ENCODE measurements around the gene SYT2. TPM values are rescaled to one million over a fixed set of nuclear protein-coding genes. Genes with fewer than 3 reads are reported as not detected.
"Not testable (repeated sequence)": the region's sequence is repeated elsewhere in the genome, so short reads cannot be mapped to it uniquely, and the experiment has no call there.

SYT2 gene
- total and polyA plus RNA-seq, 11 donors, result 0.03 to 0.09 (median 0.06) TPM; not detected in 6

DNA sequence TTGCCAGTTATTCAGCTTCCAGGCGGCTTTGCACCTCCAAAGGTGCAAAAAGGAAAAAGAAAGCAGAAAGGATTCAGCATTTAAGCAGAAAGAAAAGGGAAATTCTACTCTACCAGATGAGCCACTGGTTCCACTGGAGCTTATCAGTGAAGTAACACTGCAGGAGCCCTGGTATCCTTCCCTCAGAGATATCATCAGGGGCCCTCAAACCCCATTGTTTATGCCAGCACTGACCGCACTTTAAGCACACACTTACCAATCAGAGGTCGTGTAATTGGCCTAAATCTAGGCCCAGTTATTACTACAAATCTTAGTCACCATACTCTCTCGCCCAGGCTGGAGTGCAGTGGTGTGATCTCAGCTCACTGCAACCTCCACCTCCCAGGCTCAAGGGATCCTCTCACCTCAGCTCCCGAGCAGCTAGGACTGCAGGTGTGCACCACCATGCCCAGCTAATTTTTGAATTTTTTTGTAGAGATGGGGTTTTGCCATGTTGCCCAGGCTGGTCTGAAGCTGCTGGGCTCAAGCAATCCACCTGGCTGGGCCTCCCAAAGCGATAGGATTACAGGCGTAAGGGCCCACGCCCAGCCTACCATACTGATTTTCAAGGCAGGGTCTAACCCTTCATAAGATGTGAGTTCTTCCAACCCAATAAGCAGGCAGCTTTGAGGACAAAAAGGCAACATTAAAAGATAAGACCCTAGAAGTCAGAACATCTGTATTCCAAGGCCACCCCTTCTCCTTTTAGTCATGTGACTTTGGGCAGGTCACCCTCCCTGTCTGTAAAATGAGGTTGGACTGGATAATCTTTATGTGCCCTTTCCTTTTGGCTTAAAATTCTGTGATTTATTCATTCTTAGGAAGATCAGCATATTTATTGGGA is 125.3 kb downstream of the SYT2 start:
- Histone ChIP-seq H3K36me3 (peaks cover 0 to 48% (median 39%) of the 10 kb centered on the region in 9 donors), H3K4me3 (no peak overlapping the region), H3K4me1 (peaks cover 16 to 71% (median 57%) of the 10 kb centered on the region in 12 donors), H3K27ac (peak overlapping the region in 4 of 12 donors; percentile 18 to 94 (median 88)), H3K9me3 (no peaks in the 10 kb centered on the region), H3K27me3 (peaks cover 0 to 31% (median 0%) of the 10 kb centered on the region in 9 donors)
- WGBS, 4 donors, result 81 to 87% (median 82%) methylated on average over 8 of the region's 8 CpGs
- intact Hi-C loops (cut with DNase I), result loop anchor here in 1 of 10 donors (5.0 kb wide), 1 partner anchor 42 kb away; no protein-coding TSS in a partner anchor
- DNase-seq, result no peak
- no peak for ATAC-seq
- no peak for TF ChIP-seq POLR2A (IDR thresholded peaks at IDR 0.05)
- TF ChIP-seq, protein P1, sequence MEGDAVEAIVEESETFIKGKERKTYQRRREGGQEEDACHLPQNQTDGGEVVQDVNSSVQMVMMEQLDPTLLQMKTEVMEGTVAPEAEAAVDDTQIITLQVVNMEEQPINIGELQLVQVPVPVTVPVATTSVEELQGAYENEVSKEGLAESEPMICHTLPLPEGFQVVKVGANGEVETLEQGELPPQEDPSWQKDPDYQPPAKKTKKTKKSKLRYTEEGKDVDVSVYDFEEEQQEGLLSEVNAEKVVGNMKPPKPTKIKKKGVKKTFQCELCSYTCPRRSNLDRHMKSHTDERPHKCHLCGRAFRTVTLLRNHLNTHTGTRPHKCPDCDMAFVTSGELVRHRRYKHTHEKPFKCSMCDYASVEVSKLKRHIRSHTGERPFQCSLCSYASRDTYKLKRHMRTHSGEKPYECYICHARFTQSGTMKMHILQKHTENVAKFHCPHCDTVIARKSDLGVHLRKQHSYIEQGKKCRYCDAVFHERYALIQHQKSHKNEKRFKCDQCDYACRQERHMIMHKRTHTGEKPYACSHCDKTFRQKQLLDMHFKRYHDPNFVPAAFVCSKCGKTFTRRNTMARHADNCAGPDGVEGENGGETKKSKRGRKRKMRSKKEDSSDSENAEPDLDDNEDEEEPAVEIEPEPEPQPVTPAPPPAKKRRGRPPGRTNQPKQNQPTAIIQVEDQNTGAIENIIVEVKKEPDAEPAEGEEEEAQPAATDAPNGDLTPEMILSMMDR (IDR thresholded peaks at IDR 0.05), result no peak

DNA sequence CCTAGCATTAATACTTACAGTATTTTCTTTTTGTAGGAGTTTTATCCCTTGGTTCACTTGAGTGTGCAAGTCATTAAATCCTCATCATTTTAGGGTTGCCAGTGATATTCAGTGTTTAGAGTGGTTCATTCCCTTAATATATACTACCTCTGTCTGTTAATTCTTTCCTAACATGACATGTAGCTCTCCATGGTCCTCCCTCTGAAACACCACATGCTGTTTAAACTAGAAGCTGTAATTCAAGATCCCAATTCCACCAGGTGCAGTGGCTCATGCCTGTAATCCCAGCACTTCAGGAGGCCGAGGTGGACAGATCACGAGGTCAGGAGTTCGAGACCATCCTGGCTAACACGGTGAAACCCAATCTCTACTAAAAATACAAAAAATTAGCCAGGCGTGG is 127.9 kb downstream of the SYT2 start:
- peaks cover 16 to 71% (median 57%) of the 10 kb centered on the region in 12 donors for H3K4me1 ChIP-seq
- H3K36me3 ChIP-seq, result peaks cover 0 to 48% (median 39%) of the 10 kb centered on the region in 9 donors
- H3K9me3 ChIP-seq; DNase-seq; intact Hi-C loops (cut with DNase I); H3K4me3 ChIP-seq; ATAC-seq: not testable (repeated sequence)
- WGBS, 4 donors, result 92 to 96% (median 95%) methylated on average over 5 of the region's 5 CpGs
- peak overlapping the region in 1 of 12 donors; percentile 79 for H3K27ac ChIP-seq
- H3K27me3 ChIP-seq, result peaks cover 0 to 33% (median 0%) of the 10 kb centered on the region in 9 donors

DNA sequence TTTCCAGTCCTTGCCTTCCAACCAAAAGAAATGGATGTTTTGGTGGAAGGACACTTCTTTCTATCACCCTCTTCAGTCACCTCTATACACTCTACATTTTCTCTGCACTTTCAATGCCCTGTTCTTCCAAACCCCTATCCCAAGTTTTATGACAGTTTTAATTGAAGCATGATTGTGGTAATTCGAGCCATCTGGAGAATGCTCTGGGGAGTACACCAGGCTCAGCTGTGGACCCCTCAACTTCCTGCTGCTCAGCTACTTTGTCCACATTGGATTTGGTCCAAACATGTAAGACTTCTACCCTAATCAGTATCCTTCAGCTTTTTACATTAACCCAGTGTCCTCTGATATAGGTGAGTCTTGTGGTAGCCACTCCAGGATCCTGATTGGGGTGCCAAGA is 129.6 kb downstream of the SYT2 start:
- no peak for DNase-seq
- peaks cover 0 to 56% (median 45%) of the 10 kb centered on the region in 9 donors for H3K36me3 ChIP-seq
- no peak for TF ChIP-seq POLR2A (IDR thresholded peaks at IDR 0.05)
- TF ChIP-seq, protein P1 (IDR thresholded peaks at IDR 0.05), result no peak
- no peaks in the 10 kb centered on the region for H3K9me3 ChIP-seq
- ATAC-seq, result no peak
- H3K4me3 ChIP-seq, result no peak overlapping the region
- WGBS, 4 donors, result 37 to 52% (median 46%) methylated on average over 1 of the region's 1 CpG
- H3K27me3 ChIP-seq, result peaks cover 0 to 27% (median 0%) of the 10 kb centered on the region in 9 donors
- H3K4me1 ChIP-seq, result peaks cover 8 to 70% (median 55%) of the 10 kb centered on the region in 12 donors
- intact Hi-C loops (cut with DNase I), result no loop called here
- peak overlapping the region in 9 of 12 donors; percentile 37 to 79 (median 63) for H3K27ac ChIP-seq

DNA sequence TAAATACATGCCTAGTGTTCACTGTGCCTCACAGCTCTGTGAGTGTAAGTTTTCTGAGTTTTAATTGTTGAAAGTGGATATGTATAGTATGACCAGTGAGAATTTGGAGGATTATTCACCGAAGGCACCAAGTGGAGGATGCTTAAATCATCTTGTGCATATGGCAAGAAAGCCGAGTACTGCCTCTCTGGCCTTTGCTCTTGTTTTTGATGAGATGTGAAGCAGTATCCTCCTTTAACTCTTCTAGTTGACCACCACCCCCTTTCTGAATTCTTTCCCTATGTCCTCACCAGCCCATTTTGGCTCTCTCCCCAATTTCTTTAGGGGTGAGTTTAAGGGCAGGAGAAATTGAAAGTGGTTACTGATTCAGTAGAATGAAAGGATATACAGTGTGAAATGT is 130.4 kb downstream of the SYT2 start:
- no peak for DNase-seq
- Histone ChIP-seq H3K36me3 (peaks cover 0 to 62% (median 48%) of the 10 kb centered on the region in 9 donors), H3K4me3 (no peak overlapping the region), H3K27ac (peak overlapping the region in 10 of 12 donors; percentile 23 to 79 (median 62)), H3K27me3 (peaks cover 0 to 21% (median 0%) of the 10 kb centered on the region in 9 donors), H3K9me3 (no peaks in the 10 kb centered on the region), H3K4me1 (peaks cover 8 to 71% (median 54%) of the 10 kb centered on the region in 12 donors)
- ATAC-seq, result peak in 2 of 4 donors; percentile 21 to 50
- WGBS, 4 donors, result 45 to 50% (median 46%) methylated on average over 2 of the region's 2 CpGs
- TF ChIP-seq, protein P1 (IDR thresholded peaks at IDR 0.05), result no peak
- no peak for TF ChIP-seq POLR2A (IDR thresholded peaks at IDR 0.05)
- intact Hi-C loops (cut with DNase I), result loop anchor here in 6 of 10 donors (10.0 kb wide), 4 partner anchors 65 to 235 kb away; partner anchors contain the start of genes PPP1R12B (in 1 of the 6), SYT2 (in 1 of the 6) and UBE2T (in 1 of the 6)

Measured in heart left ventricle (tissue), 16 donors.